ENCODE measurements around the gene THRAP3. TPM values are rescaled to one million over a fixed set of nuclear protein-coding genes. Genes with fewer than 3 reads are reported as not detected.

Gene THRAP3
- total and polyA plus RNA-seq, 2 experiments from 2014 or later: 61.5 to 95.2 TPM

GRCh38 chr1:36297062-36297461, 72.8 kb downstream of the THRAP3 start:
- TF ChIP-seq EZH2 (IDR thresholded peaks at IDR 0.05; ENCODE audit: insufficient read depth, poor library complexity, severe bottlenecking): no peak
- TF ChIP-seq EZH2phosphoT487 (IDR thresholded peaks at IDR 0.05; ENCODE audit: insufficient read depth, low read depth): no peak
- Histone ChIP-seq H3K27me3 (replicated peaks; ENCODE audit: insufficient read depth) (no peaks in the 10 kb centered on the region), H3K4me1 (ENCODE audit: insufficient read depth) (peaks cover 13% of the 10 kb centered on the region), H4K20me1 (ENCODE audit: insufficient read depth) (no peaks in the 10 kb centered on the region; the same call in 1 of the 2 replicates), H3K9me2 (ENCODE audit: insufficient read depth) (no peaks in the 10 kb centered on the region), H3K4me2 (ENCODE audit: unreplicated experiment) (no peak overlapping the region), H3K36me3 (ENCODE audit: low read depth) (peaks cover 60% of the 10 kb centered on the region), H3K9me3 (ENCODE audit: low read depth) (no peaks in the 10 kb centered on the region), H3F3A (ENCODE audit: insufficient read depth) (peaks cover 53% of the 10 kb centered on the region), H3K4me3 (no peak overlapping the region), H3K27ac (no peak overlapping the region), H2AFZ (no peak overlapping the region), H3K79me2 (ENCODE audit: insufficient read depth) (peaks cover 75% of the 10 kb centered on the region), H3K9ac (no peak overlapping the region)
- WGBS, 2 experiments (ENCODE audit: low coverage in 1 of 2, low lambda C conversion rate in 2 of 2, missing lambda C conversion rate in 2 of 2): 77 to 85% methylated on average over 2 of the region's 2 CpGs
- in situ Hi-C loops (cut with MboI): loop anchor here (10.0 kb wide), 1 partner anchor 192 kb away; no protein-coding TSS in a partner anchor
- DNase-seq: no peak

GRCh38 chr1:36298640-36299039, 74.4 kb downstream of the THRAP3 start:
- DNase-seq: no peak
- Histone ChIP-seq H2AFZ (no peak overlapping the region), H3K4me3 (no peak overlapping the region), H3K27ac (peak overlapping the region; percentile 61; the same call in 1 of the 2 replicates), H3K9me2 (ENCODE audit: insufficient read depth) (no peaks in the 10 kb centered on the region), H3F3A (ENCODE audit: insufficient read depth) (peaks cover 55% of the 10 kb centered on the region), H3K4me1 (ENCODE audit: insufficient read depth) (peaks cover 13% of the 10 kb centered on the region), H3K36me3 (ENCODE audit: low read depth) (peaks cover 59% of the 10 kb centered on the region), H3K4me2 (ENCODE audit: unreplicated experiment) (no peak overlapping the region), H4K20me1 (ENCODE audit: insufficient read depth) (no peaks in the 10 kb centered on the region; the same call in 1 of the 2 replicates), H3K9me3 (ENCODE audit: low read depth) (no peaks in the 10 kb centered on the region), H3K9ac (no peak overlapping the region), H3K79me2 (ENCODE audit: insufficient read depth) (peaks cover 71% of the 10 kb centered on the region), H3K27me3 (replicated peaks; ENCODE audit: insufficient read depth) (no peaks in the 10 kb centered on the region)
- in situ Hi-C loops (cut with MboI): loop anchor here (10.0 kb wide), 1 partner anchor 194 kb away; no protein-coding TSS in a partner anchor
- TF ChIP-seq EZH2phosphoT487 (IDR thresholded peaks at IDR 0.05; ENCODE audit: insufficient read depth, low read depth) (no peak), EZH2 (IDR thresholded peaks at IDR 0.05; ENCODE audit: insufficient read depth, poor library complexity, severe bottlenecking) (no peak)
- WGBS, 2 experiments (ENCODE audit: low coverage in 1 of 2, low lambda C conversion rate in 2 of 2, missing lambda C conversion rate in 2 of 2): 84 to 95% methylated on average over 4 to 5 of the region's 5 CpGs

DNA sequence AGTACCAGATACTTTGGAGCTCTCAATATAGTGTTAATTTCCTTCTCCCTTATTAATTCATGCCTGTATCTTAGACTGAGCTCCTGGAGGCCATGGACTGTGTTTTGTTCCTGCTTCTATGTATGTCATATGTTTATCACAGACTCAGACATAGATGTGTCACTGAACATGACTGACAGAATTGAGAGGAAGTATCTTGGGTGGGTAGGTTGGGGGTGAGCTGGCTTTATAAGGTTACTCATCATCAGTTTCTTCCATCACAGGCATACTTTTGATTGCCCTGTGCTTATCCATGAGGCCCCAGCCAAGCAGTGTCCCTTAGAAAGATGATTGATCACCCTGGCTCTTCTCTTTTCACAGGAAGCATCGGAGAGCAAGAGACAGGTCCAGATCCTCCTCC, 76.3 kb downstream of the THRAP3 start:
- peaks cover 50% of the 10 kb centered on the region for H3K36me3 ChIP-seq (ENCODE audit: low read depth)
- H3K9me3 ChIP-seq (ENCODE audit: low read depth): no peaks in the 10 kb centered on the region
- H3K4me2 ChIP-seq (ENCODE audit: unreplicated experiment): no peak overlapping the region
- H3K4me1 ChIP-seq (ENCODE audit: insufficient read depth): peaks cover 13% of the 10 kb centered on the region
- DNase-seq: peak; percentile 36
- no peaks in the 10 kb centered on the region for H3K9me2 ChIP-seq (ENCODE audit: insufficient read depth)
- peak overlapping the region; percentile 61 for H3K27ac ChIP-seq
- in situ Hi-C loops (cut with MboI): no loop called here
- H3K79me2 ChIP-seq (ENCODE audit: insufficient read depth): peaks cover 60% of the 10 kb centered on the region
- no peak overlapping the region for H3K4me3 ChIP-seq
- 80 to 90% methylated on average over 1 of the region's 1 CpG for WGBS, 2 experiments (ENCODE audit: low coverage in 1 of 2, low lambda C conversion rate in 2 of 2, missing lambda C conversion rate in 2 of 2)
- no peaks in the 10 kb centered on the region; the same call in 1 of the 2 replicates for H4K20me1 ChIP-seq (ENCODE audit: insufficient read depth)
- H3K27me3 ChIP-seq (replicated peaks; ENCODE audit: insufficient read depth): no peaks in the 10 kb centered on the region
- H2AFZ ChIP-seq: no peak overlapping the region
- 0 out of 2 replicates have a peak overlapping the region, but pooled peaks have one; percentile 14 for H3K9ac ChIP-seq
- peaks cover 54% of the 10 kb centered on the region for H3F3A ChIP-seq (ENCODE audit: insufficient read depth)
- no peak for TF ChIP-seq EZH2phosphoT487 (IDR thresholded peaks at IDR 0.05; ENCODE audit: insufficient read depth, low read depth)
- no peak for TF ChIP-seq EZH2 (IDR thresholded peaks at IDR 0.05; ENCODE audit: insufficient read depth, poor library complexity, severe bottlenecking)

DNA sequence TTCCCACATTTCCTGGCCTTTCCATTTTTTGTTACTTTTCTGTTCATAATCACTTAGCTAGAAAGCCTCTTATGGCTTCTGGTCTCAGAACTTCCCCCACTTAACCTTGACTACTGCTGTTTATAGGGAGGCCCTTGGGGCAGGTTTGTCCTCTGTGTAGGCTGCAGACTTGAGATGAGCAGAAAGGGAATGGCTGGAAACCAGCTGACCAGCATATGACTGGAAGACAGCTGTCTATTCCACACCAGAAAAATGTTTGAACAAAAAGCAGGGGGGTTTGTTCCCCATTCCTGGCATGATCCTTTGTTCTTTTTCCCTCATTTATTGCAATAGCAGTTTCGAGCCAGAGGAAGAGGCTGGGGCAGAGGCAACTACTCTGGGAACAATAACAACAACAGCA, 77.0 kb downstream of the THRAP3 start:
- in situ Hi-C loops (cut with MboI): no loop called here
- H3K9ac ChIP-seq: no peak overlapping the region
- peaks cover 13% of the 10 kb centered on the region for H3K4me1 ChIP-seq (ENCODE audit: insufficient read depth)
- no peaks in the 10 kb centered on the region for H3K27me3 ChIP-seq (replicated peaks; ENCODE audit: insufficient read depth)
- no peak for TF ChIP-seq EZH2phosphoT487 (IDR thresholded peaks at IDR 0.05; ENCODE audit: insufficient read depth, low read depth)
- no peak for TF ChIP-seq EZH2 (IDR thresholded peaks at IDR 0.05; ENCODE audit: insufficient read depth, poor library complexity, severe bottlenecking)
- no peak overlapping the region for H3K4me2 ChIP-seq (ENCODE audit: unreplicated experiment)
- H3K9me3 ChIP-seq (ENCODE audit: low read depth): no peaks in the 10 kb centered on the region
- 14 to 21% methylated on average over 1 of the region's 1 CpG for WGBS, 2 experiments (ENCODE audit: low coverage in 1 of 2, low lambda C conversion rate in 2 of 2, missing lambda C conversion rate in 2 of 2)
- H3F3A ChIP-seq (ENCODE audit: insufficient read depth): peaks cover 57% of the 10 kb centered on the region
- H2AFZ ChIP-seq: no peak overlapping the region
- H3K27ac ChIP-seq: no peak overlapping the region
- no peak for DNase-seq
- H3K4me3 ChIP-seq: no peak overlapping the region
- peaks cover 47% of the 10 kb centered on the region for H3K36me3 ChIP-seq (ENCODE audit: low read depth)
- peaks cover 56% of the 10 kb centered on the region for H3K79me2 ChIP-seq (ENCODE audit: insufficient read depth)
- H3K9me2 ChIP-seq (ENCODE audit: insufficient read depth): no peaks in the 10 kb centered on the region
- no peaks in the 10 kb centered on the region; the same call in 1 of the 2 replicates for H4K20me1 ChIP-seq (ENCODE audit: insufficient read depth)

Data from GM23248 (cell line).